GM12878 (cell line): ENCODE measurements around the gene CEP19. TPM values are rescaled to one million over a fixed set of nuclear protein-coding genes. Genes with fewer than 3 reads are reported as not detected.

Source experiments
- ASH2L ChIP-seq: fragments of 300-600, 200-600 bp; sonication (generic); IDR thresholded peaks from 2 replicates; pipeline ENCODE4 v1.6.1; 2017; ENCODE audit warnings: low read depth, mild to moderate bottlenecking, borderline replicate concordance
- BCL11A ChIP-seq: IDR thresholded peaks from 2 replicates; pipeline ENCODE4 v1.6.1; 2011; ENCODE audit warnings: low read depth, low read length
- BCL3 ChIP-seq: IDR thresholded peaks from 2 replicates; pipeline ENCODE4 v1.6.1; 2011; ENCODE audit warnings: borderline replicate concordance, low read depth, mild to moderate bottlenecking, moderate library complexity, low read length; ENCODE audit not compliant: insufficient read depth, poor library complexity, severe bottlenecking
- BRCA1 ChIP-seq: IDR thresholded peaks from 2 replicates; pipeline ENCODE4 v1.6.1; 2011; ENCODE audit warnings: low read depth, low read length, improper control_type of control experiment
- CHD2 ChIP-seq: IDR thresholded peaks from 2 replicates; pipeline ENCODE4 v1.6.1; 2011; ENCODE audit warnings: low read depth, low read length, improper control_type of control experiment, borderline replicate concordance
- CREM ChIP-seq: IDR thresholded peaks from 2 replicates; pipeline ENCODE4 v1.6.1; 2014; ENCODE audit warnings: antibody characterized with exemption, low read depth
- EGR1 ChIP-seq, 2 experiments: IDR thresholded peaks; 1 replicate in 1 of 2; 2 replicates in 1 of 2; pipeline ENCODE4 v1.6.1; 2011 to 2012; ENCODE audit warnings: low read depth in 2 of 2, low read length in 2 of 2, borderline replicate concordance in 1 of 2, mild to moderate bottlenecking in 1 of 2, moderate library complexity in 1 of 2
- ELK1 ChIP-seq: IDR thresholded peaks from 2 replicates; pipeline ENCODE4 v1.6.1; 2012; ENCODE audit warnings: low read depth, low read length, improper control_type of control experiment
- EP300 ChIP-seq, 2 experiments: fragments of 150-350 bp in 1 of 2; IDR thresholded peaks; 2 replicates each; pipeline ENCODE4 v1.6.1; 2011 to 2012; ENCODE audit warnings: low read depth in 2 of 2, low read length in 2 of 2, borderline replicate concordance in 1 of 2, improper control_type of control experiment in 1 of 2, inconsistent platforms in 1 of 2; ENCODE audit not compliant: control insufficient read depth in 1 of 2
- ETV6 ChIP-seq, 2 experiments: fragments of 450-650 bp in 1 of 2; IDR thresholded peaks in 1 of 2; conservative IDR thresholded peaks in 1 of 2; 2 replicates each; pipeline ENCODE4 v1.6.1; 2014; ENCODE audit warnings: antibody characterized with exemption in 1 of 2, borderline replicate concordance in 1 of 2, low read depth in 1 of 2, mild to moderate bottlenecking in 1 of 2, moderate library complexity in 1 of 2
- EZH2 ChIP-seq: IDR thresholded peaks from 2 replicates; pipeline ENCODE4 v1.6.1; 2012; ENCODE audit warnings: low read depth, mild to moderate bottlenecking, control low read depth, inconsistent platforms, low read length, borderline replicate concordance; ENCODE audit not compliant: control insufficient read depth
- FOXK2 ChIP-seq: fragments of 450-650 bp; IDR thresholded peaks from 2 replicates; pipeline ENCODE4 v1.6.1; 2017; ENCODE audit warnings: mild to moderate bottlenecking, moderate library complexity
- IKZF1 ChIP-seq: fragments of 450-650 bp; conservative IDR thresholded peaks from 2 replicates; pipeline ENCODE4 v1.6.1; 2017; ENCODE audit warnings: antibody characterized with exemption, mild to moderate bottlenecking
- IRF4 ChIP-seq: IDR thresholded peaks from 2 replicates; pipeline ENCODE4 v1.6.1; 2011; ENCODE audit warnings: low read depth, low read length
- KDM1A ChIP-seq: fragments of 200-600 bp; sonication (generic); IDR thresholded peaks from 2 replicates; pipeline ENCODE4 v1.6.1; 2016; ENCODE audit warnings: borderline replicate concordance
- KLF5 ChIP-seq: fragments of 450-650 bp; IDR thresholded peaks from 2 replicates; pipeline ENCODE4 v1.6.1; 2014; ENCODE audit warnings: mild to moderate bottlenecking; ENCODE audit not compliant: partially characterized antibody
- MEF2A ChIP-seq: IDR thresholded peaks from 2 replicates; pipeline ENCODE4 v1.6.1; 2011; ENCODE audit warnings: low read depth, mild to moderate bottlenecking, low read length, moderate library complexity; ENCODE audit not compliant: insufficient read depth
- PAX5 ChIP-seq: IDR thresholded peaks from 2 replicates; pipeline ENCODE4 v1.6.1; 2011; ENCODE audit warnings: low read depth, low read length, borderline replicate concordance
- RAD21 ChIP-seq: IDR thresholded peaks from 2 replicates; pipeline ENCODE4 v1.6.1; 2011; ENCODE audit warnings: mild to moderate bottlenecking, low read depth, low read length, moderate library complexity; ENCODE audit not compliant: insufficient read depth
- RBBP5 ChIP-seq: fragments of 200-600 bp; sonication (generic); conservative IDR thresholded peaks from 2 replicates; pipeline ENCODE4 v1.6.1; 2016
- RFX5 ChIP-seq: IDR thresholded peaks from 2 replicates; pipeline ENCODE4 v1.6.1; 2011; ENCODE audit warnings: low read depth, low read length, improper control_type of control experiment
- RUNX3 ChIP-seq: IDR thresholded peaks from 2 replicates; pipeline ENCODE4 v1.6.1; 2012; ENCODE audit warnings: low read length, inconsistent platforms
- SREBF1 ChIP-seq: IDR thresholded peaks from 2 replicates; pipeline ENCODE4 v1.6.1; 2012; ENCODE audit warnings: mild to moderate bottlenecking, low read length
- ZBTB11 ChIP-seq: fragments of 450-650 bp; formaldehyde crosslinking; IDR thresholded peaks from 2 replicates; pipeline ENCODE4 v1.5.0; 2022; ENCODE audit warnings: mild to moderate bottlenecking, missing genetic modification characterization
- ZNF384 ChIP-seq: IDR thresholded peaks from 2 replicates; pipeline ENCODE4 v1.6.1; 2012; ENCODE audit warnings: low read depth, mild to moderate bottlenecking, low read length, improper control_type of control experiment, borderline replicate concordance
- polyA plus RNA-seq, 11 experiments: library from polyadenylated mRNA; depleted of rRNA in 4 of 11; unstranded in 6 of 11; stranded (reverse) in 5 of 11; fragments of >200 nt; fragmentation: Nextera tagmentation in 4 of 11; fragmentation: Illumina TruSeq in 1 of 11; extraction: Ambion mirVana in 4 of 11; extraction: Trizol in 1 of 11; gene quantifications; 1 replicate in 1 of 11; 2 replicates in 10 of 11; pipeline versions ENCODE4 v1.2.1 to v1.2.3, GENCODE V29; 2011 to 2016; ENCODE audit warnings: inconsistent platforms in 2 of 11, missing spikeins in 2 of 11, low read depth in 1 of 11
- total RNA-seq, 4 experiments: library from RNA; depleted of rRNA in 3 of 4; stranded (reverse); fragments of >200 nt in 3 of 4; fragmentation: Illumina TruSeq in 1 of 4; extraction: Trizol in 1 of 4; gene quantifications; 2 replicates each; pipeline versions ENCODE4 v1.2.1 to v1.2.3, GENCODE V29; 2013 to 2021

The CEP19 gene
- total and polyA plus RNA-seq, 10 of the 15 experiments (the other 5 are each of a cell fraction or from before 2014, with no cell fraction given): 1.9 to 5.9 (median 2.7) TPM

- no peak for TF ChIP-seq ZBTB11
- 0 out of 2 replicates have a peak, but pooled peaks have one; percentile 65 for TF ChIP-seq ASH2L
- TF ChIP-seq ELK1: no peak
- no peak for TF ChIP-seq EZH2
- no peak for TF ChIP-seq EP300 (IDR thresholded peaks at IDR 0.05; ENCODE audit: borderline replicate concordance in 1 of 2, control insufficient read depth in 1 of 2, low read depth in 2 of 2, low read length in 2 of 2)
- no peak for TF ChIP-seq KDM1A
- TF ChIP-seq ETV6 (conservative IDR thresholded peaks at IDR 0.05 in 1 of 2, IDR thresholded peaks at IDR 0.05 in 1 of 2; ENCODE audit: borderline replicate concordance in 1 of 2, low read depth in 1 of 2): no peak
- TF ChIP-seq IRF4: no peak
- no peak for TF ChIP-seq BCL11A
- TF ChIP-seq BCL3: peak; percentile 47
- TF ChIP-seq KLF5: peak; percentile 35
- peak in 1 of 2 experiments; percentile 36; a peak in 1 of 3 replicates for TF ChIP-seq EGR1 (IDR thresholded peaks at IDR 0.05; ENCODE audit: borderline replicate concordance in 1 of 2, low read depth in 2 of 2, low read length in 2 of 2)
- TF ChIP-seq ZNF384: no peak
- no peak for TF ChIP-seq RFX5
- no peak for TF ChIP-seq PAX5
- peak; percentile 49; the same call in 1 of the 2 replicates for TF ChIP-seq CHD2
- TF ChIP-seq FOXK2: no peak
- no peak for TF ChIP-seq MEF2A
- TF ChIP-seq RAD21: no peak
- TF ChIP-seq RBBP5: no peak
- TF ChIP-seq CREM: 0 out of 2 replicates have a peak, but pooled peaks have one; percentile 24
- no peak for TF ChIP-seq BRCA1
- TF ChIP-seq SREBF1: no peak
- peak; percentile 47 for TF ChIP-seq IKZF1
- peak; percentile 49; the same call in 1 of the 2 replicates for TF ChIP-seq RUNX3
Measured at GRCh38 chr3:196739671-196740480, 27.8 kb upstream of the CEP19 start, which contains the start of gene PAK2 (continued).
